Suppressor macrophage (primary cell): ENCODE data around the gene SUGCT.
"Not testable (repeated sequence)": the region's sequence is repeated elsewhere in the genome, so short reads cannot be mapped to it uniquely, and the experiment has no call there.

ENCODE experiments used
- DNase-seq, 4 experiments: peaks; one replicate each; pipeline ENCODE4 v3.0.0-alpha.2; 2020 to 2022

SUGCT gene

DNA sequence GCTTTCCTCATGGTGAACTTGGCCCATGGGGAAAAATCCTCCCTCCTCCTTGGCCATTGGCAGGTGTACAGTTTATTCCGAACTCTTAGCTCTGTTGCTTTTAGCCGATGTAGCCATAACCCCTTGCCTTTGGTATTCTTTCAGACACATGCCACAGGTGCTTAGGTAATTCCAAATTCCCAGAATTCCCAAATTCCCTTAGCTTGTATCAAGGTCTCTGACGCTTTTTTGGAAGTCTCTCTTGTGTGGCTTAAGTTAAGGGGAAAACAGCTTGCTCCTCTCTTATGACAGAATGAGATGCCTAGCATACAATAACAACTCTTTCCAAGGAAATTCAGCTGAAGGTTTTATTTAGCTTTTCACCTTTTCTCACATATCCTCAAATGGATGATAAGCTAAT, 68.0 kb downstream of the SUGCT start:
- no peak for DNase-seq

DNA sequence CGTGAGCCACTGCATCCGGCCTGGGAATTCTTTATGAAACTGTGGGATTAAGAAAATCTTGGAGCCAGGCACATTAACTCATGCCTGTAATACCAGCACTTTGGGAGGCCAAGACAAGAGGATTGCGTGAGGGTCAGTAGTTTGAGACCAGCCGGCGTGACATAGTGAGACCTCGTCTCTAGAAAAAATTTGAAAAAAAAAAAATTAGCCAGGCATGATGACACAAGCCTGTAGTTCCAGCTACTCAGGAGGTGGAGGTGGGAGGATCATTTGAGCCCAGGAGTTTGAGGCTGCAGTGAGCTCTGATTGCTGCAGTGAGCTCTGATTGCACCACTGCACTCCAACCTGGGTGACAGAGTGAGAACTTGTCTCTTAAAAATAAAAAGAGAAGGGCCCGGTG, 69.8 kb downstream of the SUGCT start:
- no peak for DNase-seq

DNA sequence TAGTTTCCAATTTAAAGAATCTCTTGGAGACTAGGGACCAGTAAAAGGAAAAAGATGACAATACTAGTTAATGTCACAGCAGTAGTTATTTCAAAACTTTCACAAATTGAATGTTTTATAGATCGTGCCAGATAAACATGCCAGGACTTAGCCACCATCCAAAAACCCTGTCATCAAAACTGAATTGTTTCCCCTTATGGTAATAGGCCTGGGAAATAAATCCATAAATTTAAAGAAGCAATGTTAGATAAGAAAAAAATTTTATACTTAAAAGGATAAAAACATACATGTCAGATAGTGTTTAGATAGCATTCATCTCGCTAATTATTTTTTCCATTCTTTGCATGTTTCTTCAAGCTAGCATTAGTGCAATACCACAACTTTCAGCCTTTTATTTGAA, 71.2 kb downstream of the SUGCT start:
- DNase-seq, result no peak

DNA sequence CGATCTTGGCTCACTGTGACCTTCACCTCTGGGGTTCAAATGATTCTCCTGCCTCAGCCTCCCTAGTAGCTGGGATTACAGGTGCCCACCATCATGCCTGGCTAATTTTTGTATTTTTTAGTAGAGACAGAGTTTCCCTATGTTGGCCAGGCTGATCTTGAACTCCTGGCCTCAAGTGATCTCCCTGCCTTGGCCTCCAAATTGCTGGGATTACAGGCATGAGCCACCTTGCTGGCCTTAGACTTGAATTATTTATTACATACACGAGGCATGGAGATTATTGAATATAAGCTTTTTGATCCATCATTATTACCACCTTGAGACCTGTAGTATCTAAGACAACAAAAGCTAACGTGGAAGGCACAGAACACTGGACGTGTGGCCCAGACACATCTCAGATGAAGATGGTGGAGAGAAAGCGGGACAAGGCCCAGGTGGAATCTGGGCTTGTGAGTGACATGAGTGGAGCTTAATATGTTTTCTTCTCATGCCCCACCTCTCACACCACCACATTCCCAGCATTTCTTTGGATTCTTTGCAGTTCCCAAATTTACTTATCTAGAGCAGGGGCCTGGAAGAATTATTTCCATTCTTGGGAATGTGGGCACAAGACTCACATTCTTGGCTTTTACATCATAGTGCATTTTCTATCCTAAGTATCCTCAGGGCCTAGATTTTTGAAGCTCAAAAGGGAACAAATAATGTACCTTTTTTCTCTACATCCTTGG, 76.6 kb downstream of the SUGCT start:
- DNase-seq, result no peak

DNA sequence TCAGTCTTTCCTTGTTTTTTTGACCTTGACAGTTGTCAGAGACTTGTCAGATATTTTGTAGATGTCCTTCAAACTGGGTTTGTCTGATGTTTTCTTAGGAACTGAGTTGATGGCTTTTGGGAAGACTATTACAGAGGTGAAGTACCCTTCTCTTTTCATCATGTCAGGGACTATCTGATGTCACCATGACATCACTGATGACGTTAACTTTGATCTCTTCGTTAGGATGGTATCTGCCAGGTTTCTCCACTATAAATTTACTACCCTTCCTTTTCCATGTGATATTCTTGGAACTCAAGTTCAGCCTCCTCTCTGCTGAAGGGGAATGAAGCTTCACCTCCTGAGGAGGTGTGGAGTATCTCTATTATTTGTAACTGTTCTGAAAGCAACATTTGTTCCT, 78.5 kb downstream of the SUGCT start:
- DNase-seq, result no peak

DNA sequence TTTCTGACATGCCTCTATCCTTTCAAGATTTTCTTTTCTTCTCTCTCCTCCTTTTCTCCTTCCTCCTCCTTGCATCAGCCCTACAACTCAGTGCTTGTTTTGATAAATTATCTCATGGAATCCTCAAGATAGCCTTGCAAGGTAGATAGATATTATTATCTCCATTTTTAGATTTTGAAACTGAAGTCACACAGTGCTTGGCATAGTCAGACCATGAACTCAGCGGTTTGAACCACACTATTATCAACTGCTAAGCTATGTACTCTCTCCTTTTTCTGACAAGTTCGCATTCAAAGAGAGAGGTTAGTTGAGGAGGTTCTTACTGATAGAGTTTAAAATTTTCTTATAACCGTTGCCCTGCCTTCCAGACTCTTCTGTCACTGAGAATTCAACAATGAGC, 79.1 kb downstream of the SUGCT start:
- no peak for DNase-seq

DNA sequence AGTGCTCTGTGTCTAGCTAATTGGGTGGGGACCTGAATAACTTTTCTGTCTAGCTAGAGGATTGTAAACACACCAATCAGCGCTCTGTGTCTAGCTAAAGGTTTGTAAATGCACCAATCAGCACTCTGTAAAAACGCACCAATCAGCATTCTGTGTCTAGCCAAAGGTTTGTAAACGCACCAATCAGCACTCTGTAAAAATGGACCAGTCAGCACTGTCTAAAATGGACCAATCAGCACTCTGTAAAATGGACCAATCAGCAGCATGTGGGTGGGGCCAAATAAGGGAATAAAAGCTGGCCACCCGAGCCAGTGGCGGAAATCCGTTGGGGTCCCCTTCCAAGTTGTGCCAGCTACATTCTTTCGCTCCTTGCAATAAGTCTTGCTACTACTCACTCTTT, 83.8 kb downstream of the SUGCT start:
- not testable (repeated sequence) for DNase-seq

DNA sequence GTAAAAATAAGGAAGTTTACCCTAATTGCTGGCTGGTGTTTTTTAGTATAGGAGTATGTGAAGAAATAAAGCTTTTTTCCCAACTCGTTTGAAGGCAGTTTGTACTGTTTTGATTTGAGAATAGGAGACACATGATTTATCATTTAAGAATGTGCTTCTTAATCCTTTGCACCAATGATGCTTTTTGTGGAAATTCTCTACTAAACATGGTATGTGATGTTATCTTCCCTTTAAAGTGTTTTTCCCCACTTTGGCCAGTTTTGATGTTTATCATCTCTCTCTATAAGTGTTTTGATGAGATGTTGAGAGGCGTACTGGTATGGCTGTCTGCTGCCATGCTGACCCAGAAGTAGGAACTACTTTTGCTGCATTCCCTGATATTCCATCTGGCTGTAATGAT, 85.1 kb downstream of the SUGCT start:
- DNase-seq, result no peak

DNA sequence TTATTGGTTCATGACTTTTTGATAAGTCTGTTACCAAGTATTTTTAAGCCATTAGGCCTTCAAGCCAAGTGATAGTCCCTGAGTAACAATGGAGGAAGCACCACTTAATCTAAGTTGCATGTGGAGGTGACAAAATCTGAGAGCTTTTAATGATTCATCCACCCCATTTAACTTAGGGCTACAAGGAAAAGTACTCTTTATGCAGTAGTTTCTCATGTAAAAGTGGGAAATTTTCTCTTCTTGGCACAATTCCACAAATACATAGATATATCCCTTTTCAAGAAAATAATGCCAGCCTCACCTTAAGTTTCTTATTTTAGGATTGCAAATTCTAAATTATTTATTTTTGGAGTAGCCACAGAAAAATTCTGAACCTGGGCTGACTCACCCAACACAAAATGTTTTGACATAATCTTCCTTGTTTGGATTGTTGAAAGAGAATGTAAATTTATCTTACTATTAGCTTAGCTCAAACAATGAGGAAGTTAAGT, 85.7 kb downstream of the SUGCT start:
- DNase-seq, result peak in 1 of 4 experiments; percentile 3

DNA sequence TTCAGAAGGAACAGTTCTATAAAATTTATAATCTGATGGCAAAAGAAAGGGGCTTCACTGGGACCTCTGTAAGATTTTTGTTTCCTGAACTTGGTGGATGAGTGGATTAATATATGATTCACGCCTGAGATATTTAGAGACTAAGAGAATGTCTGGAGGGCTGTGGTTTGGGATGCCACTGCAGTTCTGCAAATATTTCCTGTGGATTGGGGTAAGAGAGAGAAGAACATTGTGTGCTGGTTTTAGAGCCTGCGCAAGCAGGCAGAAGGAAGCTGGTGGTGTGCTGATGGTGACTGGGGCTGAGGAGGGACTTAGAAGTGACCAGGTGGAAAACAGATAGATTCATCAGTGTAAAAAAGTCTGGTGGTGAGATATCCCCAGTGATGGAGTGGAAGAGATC, 87.0 kb downstream of the SUGCT start:
- peak in 2 of 4 experiments; percentile 3 to 11 for DNase-seq

DNA sequence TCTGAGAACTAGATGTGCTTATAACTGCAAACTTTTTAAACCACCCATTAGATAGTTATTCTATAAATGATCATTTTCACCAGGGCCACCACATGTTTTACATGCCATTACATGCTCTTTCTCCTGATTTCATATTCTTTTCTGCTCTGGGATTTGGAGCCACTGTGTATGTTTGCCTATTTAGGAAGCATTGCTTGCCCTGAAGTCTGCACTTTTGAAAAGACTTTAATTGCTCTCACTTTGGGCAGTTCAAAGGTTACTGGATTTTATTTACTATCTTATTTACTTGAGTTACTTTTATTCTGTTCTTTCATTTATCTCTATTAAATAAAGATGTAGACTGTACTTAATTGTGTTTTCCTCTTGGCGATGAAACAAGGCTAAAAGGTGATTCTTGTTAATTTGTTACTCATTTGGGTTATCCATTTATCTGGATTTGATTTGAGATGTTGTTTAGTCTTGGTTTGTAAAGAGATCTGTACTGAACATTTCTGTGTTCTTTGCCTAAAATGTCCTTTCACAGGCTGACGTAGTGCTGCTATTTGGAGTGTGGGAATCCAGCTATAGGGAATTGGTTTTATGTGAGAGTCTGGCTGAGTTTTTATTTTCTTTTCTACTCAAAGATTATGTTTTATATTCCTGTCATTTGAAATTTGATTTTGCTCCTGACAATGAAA, 88.8 kb downstream of the SUGCT start:
- DNase-seq, result no peak

DNA sequence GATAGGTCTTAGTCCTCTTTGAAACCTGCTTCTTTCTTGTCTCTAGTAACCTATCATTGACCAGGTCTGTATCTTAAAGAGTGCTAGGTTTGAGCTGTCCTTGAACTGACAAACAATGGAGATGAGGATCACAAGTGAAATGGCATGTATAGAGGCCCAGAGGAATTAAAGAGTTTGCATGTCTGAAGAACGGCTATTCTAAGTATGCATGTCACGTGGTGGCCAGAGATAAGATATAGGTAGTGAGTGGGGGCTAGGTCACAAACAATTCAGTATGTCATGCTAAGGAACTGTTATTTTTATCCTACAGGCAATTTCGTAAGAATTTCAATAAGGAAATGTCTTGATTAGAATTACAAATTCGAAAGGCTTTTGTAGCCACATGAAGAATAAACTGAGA, 95.3 kb downstream of the SUGCT start:
- DNase-seq, result no peak

DNA sequence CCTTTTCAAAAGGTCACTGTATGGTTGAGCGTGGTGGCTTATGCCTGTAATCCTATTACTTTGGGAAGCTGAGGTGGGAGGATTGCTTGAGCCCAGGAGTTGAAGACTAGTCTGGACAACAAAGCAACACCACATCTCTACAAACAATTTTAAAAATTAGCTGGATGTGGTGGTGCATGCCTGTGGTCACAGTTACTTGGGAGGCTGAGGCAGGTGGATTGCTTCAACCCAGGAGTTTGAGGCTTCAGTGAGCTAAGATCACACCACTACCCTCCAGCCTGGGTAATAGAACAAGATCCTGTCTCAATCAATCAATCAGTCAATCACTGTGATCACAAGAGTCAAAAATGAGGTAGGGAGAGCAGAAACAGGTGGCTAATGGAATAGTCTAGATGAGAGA, 97.0 kb downstream of the SUGCT start:
- DNase-seq, result no peak

DNA sequence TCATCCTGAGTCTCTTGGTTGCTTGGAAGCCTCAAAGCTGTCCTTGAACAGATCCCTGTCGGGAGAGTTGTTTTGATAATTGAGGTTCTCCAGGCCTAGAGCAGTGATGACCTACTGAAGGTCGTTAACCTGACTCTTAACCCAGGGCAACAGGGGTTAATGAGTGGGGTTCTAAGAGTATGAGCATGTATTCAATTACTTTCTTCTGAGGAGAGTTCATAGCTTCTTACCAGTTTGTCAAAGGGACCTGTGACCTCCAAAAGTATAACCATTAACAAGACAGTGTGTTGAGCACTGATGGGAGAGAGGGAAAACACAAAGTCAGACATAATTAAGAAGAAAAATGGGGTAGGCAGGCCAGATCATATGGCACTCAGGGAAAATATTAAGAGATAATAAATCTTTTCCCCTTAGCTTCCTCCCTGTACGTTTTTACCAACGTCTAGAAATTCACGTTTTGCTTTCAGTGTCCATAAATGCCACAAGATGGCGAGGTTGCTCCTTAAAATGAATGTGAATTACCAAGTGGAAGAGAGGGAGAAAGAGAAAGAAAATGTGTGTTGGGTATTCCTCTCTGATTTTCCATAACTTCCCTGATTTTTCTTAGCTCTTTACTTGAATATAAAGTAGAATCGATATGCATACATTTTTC, 97.6 kb downstream of the SUGCT start:
- peak; percentile 50 to 78 (median 68) for DNase-seq

DNA sequence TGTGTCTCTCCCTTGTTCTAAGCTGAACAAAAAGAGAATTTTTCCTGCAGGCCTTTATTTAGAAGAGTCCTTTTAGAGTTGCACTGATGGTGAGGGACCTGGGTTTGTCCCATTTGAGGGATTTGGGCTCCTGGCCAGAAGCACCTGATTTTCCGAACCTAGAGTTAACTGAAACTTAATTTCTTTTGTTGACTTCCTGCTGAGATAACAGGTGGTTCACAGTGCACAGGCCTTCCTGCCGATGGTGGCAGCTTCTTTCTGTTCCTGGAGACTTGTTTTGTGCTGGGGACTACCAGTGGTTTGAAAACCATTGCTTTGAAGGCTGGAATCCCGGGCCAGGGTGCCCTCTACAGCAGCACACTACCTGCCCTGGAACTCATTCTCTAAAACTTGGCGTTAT, 99.2 kb downstream of the SUGCT start:
- DNase-seq, result no peak

DNA sequence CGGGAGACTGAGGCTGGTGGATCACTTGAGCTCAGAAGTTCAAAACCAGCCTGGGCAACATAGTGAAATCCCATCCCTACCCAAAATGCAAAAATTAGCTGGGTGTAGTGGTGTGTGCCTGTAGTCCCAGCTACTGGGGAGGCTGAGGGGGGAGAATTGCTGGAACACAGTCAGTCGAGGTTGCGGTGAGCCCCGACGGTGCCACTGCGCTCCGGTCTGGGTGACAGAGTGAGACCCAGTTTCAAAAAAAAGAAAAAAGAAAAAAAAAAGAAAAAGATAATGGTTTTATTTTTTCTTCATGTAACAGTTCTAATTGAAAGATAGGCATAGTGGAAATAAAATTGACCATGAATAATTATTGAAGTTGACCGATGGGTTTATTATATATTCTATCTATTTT, 99.9 kb downstream of the SUGCT start:
- DNase-seq, result no peak

DNA sequence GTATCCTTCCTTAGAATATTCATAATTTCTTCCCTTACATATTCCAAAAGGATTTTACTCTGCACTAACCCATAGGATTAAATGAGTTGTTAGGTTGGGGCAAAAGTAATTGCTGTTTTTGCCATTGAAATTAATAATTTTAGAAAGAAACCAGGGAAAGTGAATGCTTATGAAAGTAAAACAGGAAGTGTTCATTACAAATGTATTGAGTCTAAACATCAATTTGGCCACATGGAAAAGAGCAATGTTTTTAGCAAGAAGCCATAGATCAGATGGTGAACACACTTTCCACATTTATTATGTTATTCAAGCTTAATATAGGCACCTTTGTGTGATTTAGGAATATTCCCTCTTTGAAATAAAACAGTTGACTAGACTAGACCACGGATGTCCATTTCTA, 102.9 kb downstream of the SUGCT start:
- no peak for DNase-seq

DNA sequence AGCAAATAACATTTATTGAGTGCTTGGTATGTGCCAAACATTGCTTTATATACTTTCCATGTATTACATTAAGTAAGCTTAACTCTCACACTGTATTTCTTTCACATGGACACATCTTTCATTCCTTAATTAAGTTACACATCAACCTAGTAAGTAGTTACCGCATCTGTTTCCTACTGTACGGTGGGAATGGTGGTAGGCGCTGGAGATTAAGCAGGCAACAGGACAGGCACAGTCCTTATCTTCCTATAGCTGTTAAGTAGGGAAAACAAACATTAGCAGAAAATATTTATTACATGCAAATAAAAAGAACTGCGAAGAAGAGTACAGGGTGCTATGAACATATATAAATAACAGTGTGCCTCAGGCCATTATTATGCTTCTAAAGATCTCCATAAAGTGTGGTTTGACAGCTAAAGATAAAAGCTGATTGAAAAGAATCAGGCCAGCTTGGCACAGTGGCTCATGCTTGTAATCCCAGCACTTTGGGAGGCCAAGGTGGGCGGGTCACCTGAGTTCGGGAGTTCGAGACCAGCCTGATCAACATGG, 105.0 kb downstream of the SUGCT start:
- no peak for DNase-seq

DNA sequence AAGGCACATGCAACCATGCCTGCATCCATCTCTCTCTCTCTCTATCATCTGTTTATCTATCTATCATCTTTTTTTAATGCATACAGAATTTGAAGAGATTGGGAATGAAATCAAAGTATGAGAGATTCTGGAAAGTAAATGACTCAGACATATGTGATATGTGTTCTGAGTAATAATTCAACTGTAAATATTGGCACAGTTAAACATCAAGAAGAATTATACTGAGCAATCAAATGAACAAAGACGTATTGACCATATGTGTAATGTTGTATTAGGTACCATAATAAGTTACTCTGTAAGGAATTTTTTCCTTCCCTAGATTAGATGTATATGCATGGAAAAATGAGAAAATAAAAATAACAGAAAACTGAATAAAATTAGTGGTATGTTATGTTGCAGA, 108.3 kb downstream of the SUGCT start:
- DNase-seq, result no peak

DNA sequence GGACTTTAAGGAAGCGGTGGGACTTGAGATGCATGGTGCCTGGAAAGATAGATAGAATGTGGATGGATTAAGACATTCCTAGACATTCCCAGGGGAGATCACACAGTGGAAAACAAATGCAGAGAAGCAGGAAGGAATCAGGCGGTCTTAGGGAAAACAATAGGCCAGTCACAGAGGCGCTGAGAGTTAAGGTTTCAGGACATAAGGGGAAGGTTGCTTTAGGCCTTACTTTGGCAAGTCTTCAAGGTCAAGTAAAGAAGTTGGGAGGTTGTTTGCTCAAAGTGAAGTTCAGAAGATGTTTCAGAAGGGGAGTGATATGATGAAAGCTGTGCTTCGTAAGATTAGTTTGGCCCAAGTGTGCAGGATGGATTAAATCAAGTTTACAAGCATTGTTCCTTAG, 109.4 kb downstream of the SUGCT start:
- DNase-seq, result no peak

DNA sequence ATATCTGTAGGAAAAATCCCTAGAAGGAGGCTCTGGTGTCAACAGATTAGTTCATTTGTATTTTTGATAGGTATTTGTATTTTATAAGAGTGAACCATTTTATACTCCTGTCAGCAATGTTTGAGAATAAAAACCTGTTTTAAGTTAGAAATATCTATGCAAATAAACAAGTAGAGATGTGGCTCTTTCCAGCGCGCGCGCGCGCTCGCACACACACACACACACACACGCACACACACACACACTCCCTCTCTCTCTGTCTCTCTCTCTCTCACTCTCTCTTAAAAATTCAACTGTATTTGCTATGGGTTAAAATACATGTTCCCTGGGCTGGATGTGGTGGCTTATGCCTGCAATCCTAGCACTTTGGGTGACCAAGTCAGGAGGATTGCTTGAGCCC, 113.9 kb downstream of the SUGCT start:
- no peak for DNase-seq

DNA sequence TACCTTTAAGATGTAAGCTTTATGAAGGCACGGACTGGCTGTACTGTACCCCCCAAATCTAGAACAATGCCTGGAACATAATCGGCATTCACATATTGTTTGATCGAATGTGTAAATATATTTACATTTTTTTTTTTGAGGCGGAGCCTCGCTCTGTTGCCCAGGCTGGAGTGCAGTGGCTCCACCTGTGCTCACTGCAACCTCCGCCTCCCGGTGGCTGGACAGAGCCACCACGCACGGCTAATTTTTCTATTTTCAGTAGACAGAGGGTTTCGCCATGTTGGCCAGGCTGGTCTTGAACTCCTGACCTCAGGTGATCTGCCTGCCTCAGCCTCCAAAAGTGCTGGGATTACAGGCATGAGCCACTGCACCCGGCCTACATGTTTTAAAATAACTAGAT, 118.6 kb downstream of the SUGCT start:
- DNase-seq, result not testable (repeated sequence)

DNA sequence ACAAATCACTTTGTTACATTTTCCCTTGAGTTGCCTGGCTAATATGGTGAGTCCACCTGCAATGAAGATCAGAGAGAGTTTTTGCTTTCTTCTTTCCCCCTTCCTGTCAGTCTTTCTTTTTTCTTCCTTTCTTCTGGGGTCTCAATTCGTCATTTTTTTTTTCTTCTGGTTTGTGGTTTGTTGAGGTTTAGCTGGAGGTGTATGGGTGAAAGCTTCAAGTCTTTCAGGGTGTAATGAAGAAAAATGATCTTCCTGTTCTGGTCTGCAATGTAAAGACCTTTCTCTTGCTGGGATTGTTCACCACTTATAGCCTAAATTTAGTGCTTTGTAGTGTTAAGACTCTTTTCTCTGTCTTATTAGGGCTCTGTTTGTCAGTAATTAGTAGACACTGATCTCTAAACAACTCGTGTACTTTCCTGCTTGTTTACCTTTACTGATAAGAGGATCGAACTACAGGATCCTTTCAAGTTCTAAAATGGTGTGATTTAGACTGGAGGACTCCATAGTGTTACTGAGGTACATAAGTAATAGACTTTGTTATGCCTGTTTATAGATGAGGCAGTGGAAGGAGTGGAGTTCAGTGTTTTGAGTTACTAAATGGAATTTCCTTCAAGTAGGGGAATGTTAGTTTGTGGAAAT, 129.1 kb downstream of the SUGCT start:
- no peak for DNase-seq
